IPS-20b (cell line): ENCODE data around the gene RAB26.

ENCODE experiments used
- H3K27ac ChIP-seq: one replicate; pipeline ENCODE4 v1.5.1; 2013; ENCODE audit warnings: low read length
- H3K27me3 ChIP-seq: 2 replicates; pipeline ENCODE4 v1.6.1; 2013; ENCODE audit warnings: mild to moderate bottlenecking, low read length, inconsistent platforms; ENCODE audit not compliant: insufficient read depth
- H3K36me3 ChIP-seq: 2 replicates; pipeline ENCODE4 v1.6.1; 2013; ENCODE audit warnings: low read depth, mild to moderate bottlenecking, inconsistent platforms, low read length, moderate library complexity; ENCODE audit not compliant: insufficient read depth
- H3K4me1 ChIP-seq: 2 replicates; pipeline ENCODE4 v1.6.1; 2013; ENCODE audit warnings: mild to moderate bottlenecking, control low read depth, inconsistent platforms, low read length, moderate library complexity; ENCODE audit not compliant: insufficient read depth
- H3K4me3 ChIP-seq: 2 replicates; pipeline ENCODE4 v1.5.1; 2013; ENCODE audit warnings: mild to moderate bottlenecking, low read length, inconsistent platforms
- H3K9ac ChIP-seq: 2 replicates; pipeline ENCODE4 v1.6.1; 2013; ENCODE audit warnings: low read depth, mild to moderate bottlenecking, inconsistent platforms, low read length, moderate library complexity
- H3K9me3 ChIP-seq: 2 replicates; pipeline ENCODE4 v1.6.1; 2013; ENCODE audit warnings: mild to moderate bottlenecking, low read depth, low read length, inconsistent platforms; ENCODE audit not compliant: insufficient read depth

The RAB26 gene

DNA sequence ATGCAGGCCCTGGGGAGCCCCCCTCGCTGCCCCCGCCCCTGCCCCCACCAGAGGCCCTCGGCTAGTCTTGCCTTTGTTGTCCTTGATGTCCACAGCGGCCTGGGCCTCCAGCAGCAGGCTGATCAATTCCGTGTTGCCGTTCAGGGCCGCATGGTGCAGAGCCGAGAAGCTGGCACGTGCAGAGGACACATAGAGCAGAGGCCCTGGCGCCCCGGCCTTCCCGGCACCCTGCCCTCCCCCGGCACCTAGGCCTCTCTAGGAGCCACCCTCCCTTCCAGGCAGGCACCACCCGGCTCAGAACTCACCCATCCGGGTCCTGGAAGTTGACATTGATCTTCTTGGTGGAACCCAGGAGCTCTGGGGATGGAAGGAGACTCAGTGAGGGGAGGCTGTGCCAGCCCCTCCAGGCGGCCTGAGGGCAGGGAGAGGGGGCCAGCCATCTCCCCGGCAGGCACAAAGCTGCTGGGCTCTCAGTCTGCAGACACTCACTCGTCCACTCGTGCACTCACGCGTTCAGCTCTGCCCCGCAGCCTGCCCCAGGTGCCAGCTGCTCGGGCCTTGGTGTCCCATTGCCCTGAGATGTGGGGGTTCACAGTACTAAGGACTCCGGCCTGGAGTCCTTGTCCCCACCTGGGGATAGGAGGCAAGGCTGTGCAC is 41.7 kb downstream of the RAB26 start:
- Histone ChIP-seq H3K4me1 (no peaks in the 10 kb centered on the region), H3K9ac (no peak overlapping the region), H3K4me3 (no peak overlapping the region), H3K9me3 (no peaks in the 10 kb centered on the region), H3K36me3 (no peaks in the 10 kb centered on the region), H3K27me3 (peaks cover 6% of the 10 kb centered on the region; the same call in 1 of the 2 replicates), H3K27ac (no peak overlapping the region)

DNA sequence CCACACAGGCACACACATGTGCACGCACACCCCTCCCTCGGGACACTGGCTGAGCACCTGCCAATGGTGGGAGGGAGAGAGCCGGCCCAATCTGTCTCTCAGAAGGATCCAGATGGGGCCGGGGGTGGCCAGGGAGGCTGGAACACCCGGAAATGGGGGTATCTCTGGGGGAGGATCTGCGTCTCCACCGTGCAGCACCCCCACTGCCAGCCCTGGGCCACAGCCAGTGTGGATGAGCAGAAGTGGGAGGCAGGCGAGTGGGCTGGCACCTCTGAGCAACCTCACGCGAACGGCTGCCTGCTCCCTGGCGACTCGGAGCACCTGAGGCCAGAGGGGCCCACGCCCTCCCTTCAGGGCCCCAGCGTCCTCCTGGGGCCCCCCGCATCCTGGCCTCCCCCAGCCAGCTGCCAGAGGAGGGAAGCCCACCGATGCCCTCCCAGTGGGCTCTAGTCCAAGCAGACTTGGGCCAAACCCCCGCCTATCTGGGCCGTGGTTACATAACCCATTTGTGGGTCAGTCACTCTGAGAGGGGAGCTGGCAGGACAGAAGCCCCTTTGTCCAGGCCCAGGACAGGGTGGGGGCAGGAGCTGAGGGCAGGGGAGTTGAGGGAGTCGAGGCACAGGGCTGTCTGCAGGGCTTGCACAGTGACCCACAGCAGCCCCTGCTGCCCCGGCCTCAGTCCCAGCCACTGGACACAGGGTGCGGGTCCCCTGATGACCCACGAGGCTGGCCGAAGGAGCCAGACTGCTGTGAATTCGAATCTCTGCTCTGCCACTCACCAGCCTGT is 42.4 kb downstream of the RAB26 start:
- Histone ChIP-seq H3K4me3 (no peak overlapping the region), H3K9ac (no peak overlapping the region), H3K27ac (no peak overlapping the region), H3K27me3 (peaks cover 13% of the 10 kb centered on the region), H3K4me1 (no peaks in the 10 kb centered on the region), H3K36me3 (no peaks in the 10 kb centered on the region), H3K9me3 (no peaks in the 10 kb centered on the region)

GRCh38 chr16:2191446-2191706 is 43.0 kb downstream of the RAB26 start:
- Histone ChIP-seq H3K27me3 (peaks cover 14% of the 10 kb centered on the region), H3K27ac (no peak overlapping the region), H3K4me3 (no peak overlapping the region), H3K9me3 (no peaks in the 10 kb centered on the region), H3K4me1 (no peaks in the 10 kb centered on the region), H3K9ac (no peak overlapping the region), H3K36me3 (no peaks in the 10 kb centered on the region)

- Histone ChIP-seq H3K27me3 (peaks cover 40% of the 10 kb centered on the region), H3K36me3 (no peaks in the 10 kb centered on the region), H3K9me3 (no peaks in the 10 kb centered on the region), H3K9ac (no peak overlapping the region), H3K4me1 (no peaks in the 10 kb centered on the region), H3K27ac (no peak overlapping the region), H3K4me3 (no peak overlapping the region)
These were observed 45.9 kb downstream of the RAB26 start for GRCh38 chr16:2194166-2194834.

DNA sequence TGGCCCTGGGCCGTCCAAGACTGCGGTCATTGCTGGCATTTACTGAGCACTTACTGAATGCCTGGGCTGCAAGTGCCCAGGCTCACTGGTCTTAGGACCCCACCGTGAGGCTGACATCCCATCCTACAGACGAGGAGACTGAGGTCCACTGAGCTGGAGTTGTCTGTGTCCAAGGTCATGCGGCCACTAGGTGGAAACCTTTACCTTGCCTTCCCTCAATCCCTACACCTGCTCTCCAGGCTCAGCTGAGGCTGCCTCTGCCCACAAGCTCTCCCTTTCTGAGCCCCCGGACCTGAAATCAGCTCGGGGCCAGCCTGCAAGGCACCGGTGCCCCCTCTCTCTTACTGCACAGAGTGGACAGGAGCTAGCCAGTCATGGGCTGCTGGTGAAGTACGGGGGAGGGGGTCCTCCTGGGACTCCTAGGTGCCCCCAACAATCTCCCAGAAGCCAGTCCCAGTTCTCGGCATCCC is 46.5 kb downstream of the RAB26 start:
- no peak overlapping the region for H3K27ac ChIP-seq
- H3K36me3 ChIP-seq, result no peaks in the 10 kb centered on the region
- peaks cover 46% of the 10 kb centered on the region for H3K27me3 ChIP-seq
- no peaks in the 10 kb centered on the region for H3K4me1 ChIP-seq
- H3K4me3 ChIP-seq, result peak overlapping the region; percentile 48; the same call in 1 of the 2 replicates
- H3K9me3 ChIP-seq, result no peaks in the 10 kb centered on the region
- no peak overlapping the region for H3K9ac ChIP-seq

DNA sequence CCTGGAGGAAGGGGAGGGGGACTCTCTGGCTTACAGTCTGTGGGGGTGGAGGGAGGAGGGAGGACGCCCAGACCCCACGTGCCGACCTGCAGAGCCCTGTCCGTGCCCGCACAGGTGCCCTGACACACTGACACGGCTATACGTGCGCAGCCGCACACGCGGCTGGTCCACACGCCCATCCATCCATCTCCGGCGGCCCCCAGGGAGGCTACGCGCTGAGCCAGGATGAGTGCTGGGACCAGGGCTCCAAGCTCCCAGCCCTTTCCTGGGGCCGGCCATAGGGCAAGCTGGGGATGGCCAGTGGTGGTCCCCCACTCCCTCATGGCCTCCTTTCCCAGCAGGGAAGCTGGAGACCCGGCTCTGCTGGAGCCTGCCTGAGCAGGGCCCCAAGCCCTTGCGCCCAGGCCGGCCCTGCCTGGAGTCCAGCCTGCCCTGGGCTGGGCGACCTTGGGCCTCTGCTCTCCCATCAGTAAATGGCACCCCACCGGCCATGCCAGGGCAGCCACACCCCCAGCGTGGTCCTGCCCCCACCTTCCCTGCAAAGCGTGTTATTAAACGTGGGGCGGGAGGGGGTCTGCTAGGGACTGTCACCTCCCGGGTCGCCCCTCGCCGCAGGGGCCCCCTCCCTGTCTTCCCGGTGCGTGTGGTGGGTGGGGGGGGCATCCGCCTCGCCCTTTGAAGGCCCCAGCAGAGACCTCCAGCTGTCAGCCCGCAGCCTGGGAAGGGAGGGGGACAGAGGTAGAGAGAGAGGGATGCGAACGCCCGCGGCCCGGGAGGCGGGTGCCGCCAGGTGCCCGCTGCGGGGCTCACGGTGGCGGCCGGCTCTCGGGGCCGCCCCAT is 47.1 kb downstream of the RAB26 start:
- H3K9ac ChIP-seq, result no peak overlapping the region
- no peaks in the 10 kb centered on the region for H3K4me1 ChIP-seq
- no peaks in the 10 kb centered on the region for H3K9me3 ChIP-seq
- peak overlapping the region; percentile 48; the same call in 1 of the 2 replicates for H3K4me3 ChIP-seq
- peaks cover 52% of the 10 kb centered on the region for H3K27me3 ChIP-seq
- no peaks in the 10 kb centered on the region for H3K36me3 ChIP-seq
- H3K27ac ChIP-seq, result no peak overlapping the region

- no peaks in the 10 kb centered on the region for H3K4me1 ChIP-seq
- H3K36me3 ChIP-seq, result no peaks in the 10 kb centered on the region
- H3K9ac ChIP-seq, result no peak within 1 kb of the TSS
These were observed 47.9 kb downstream of the RAB26 start, which contains the start of gene CASKIN1 for GRCh38 chr16:2196162-2196980. Gene CASKIN1, minus strand, starts transcription at chr16:2196605. Its CDS starts 173 bp downstream, at chr16:2196432.

DNA sequence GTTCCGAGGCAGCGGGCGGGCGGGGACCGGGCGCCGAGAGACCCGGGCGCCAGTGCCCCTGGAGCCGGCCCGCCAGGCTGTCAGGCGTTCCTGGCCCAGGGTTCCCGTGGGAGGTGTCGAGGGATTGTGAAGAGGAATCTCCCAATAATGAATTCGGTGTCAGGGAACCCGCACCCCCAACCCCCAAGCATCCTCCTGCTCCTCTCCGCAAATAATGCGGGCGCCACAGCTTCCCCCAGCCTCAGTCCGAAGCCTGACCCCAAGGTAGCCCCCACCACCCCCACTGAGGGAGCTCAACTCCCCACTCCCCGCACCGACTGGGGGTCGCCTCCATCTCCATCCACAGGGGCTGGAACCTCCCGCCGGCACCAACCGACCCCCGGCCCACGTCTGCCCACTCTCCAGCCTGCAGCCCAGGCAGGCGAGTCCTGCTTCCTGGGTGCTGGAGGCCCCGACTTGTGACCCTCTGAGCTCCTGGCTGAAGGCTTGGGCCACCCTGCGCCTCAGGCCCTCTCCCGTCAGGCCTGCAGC is 48.6 kb downstream of the RAB26 start:
- Histone ChIP-seq H3K27ac (no peak overlapping the region), H3K27me3 (peaks cover 61% of the 10 kb centered on the region), H3K36me3 (no peaks in the 10 kb centered on the region), H3K9me3 (no peaks in the 10 kb centered on the region), H3K4me1 (no peaks in the 10 kb centered on the region), H3K9ac (no peak overlapping the region), H3K4me3 (peak overlapping the region; percentile 51; the same call in 1 of the 2 replicates)

More at GRCh38 chr16:2196162-2196980, 47.9 kb downstream of the RAB26 start, which contains the start of gene CASKIN1:
- Histone ChIP-seq H3K27ac (no peak within 1 kb of the TSS), H3K4me3 (peak within 1 kb of the TSS; percentile 51; the same call in 1 of the 2 replicates), H3K27me3 (peaks cover 57% of the 10 kb centered on the region), H3K9me3 (no peaks in the 10 kb centered on the region)

DNA sequence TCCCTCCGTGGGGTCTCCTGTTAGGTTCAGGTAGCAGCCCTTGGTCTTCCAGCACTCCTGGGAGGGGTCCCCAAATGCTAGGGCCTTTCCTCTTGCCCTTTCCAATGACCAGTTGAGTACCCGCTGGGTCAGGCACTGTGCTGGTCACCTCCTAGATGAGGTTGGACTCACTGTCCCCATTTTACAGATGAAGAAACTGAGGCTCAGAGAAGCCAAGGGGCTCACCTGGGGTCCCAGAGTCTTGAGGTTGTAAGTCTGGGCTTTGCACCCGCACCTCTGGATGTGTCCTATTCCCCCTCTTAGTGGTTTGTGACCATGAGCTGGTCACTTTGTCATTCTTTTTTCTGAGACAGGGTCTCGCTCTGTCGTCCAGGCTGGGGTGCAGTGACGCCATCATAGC is 49.3 kb downstream of the RAB26 start:
- H3K27ac ChIP-seq, result no peak overlapping the region
- H3K27me3 ChIP-seq, result peaks cover 61% of the 10 kb centered on the region
- no peak overlapping the region for H3K9ac ChIP-seq
- no peak overlapping the region for H3K4me3 ChIP-seq
- H3K4me1 ChIP-seq, result no peaks in the 10 kb centered on the region
- no peaks in the 10 kb centered on the region for H3K36me3 ChIP-seq
- H3K9me3 ChIP-seq, result no peaks in the 10 kb centered on the region

GRCh38 chr16:2198283-2198682 is 49.9 kb downstream of the RAB26 start:
- Histone ChIP-seq H3K27ac (no peak overlapping the region), H3K4me3 (no peak overlapping the region), H3K9ac (no peak overlapping the region), H3K9me3 (no peaks in the 10 kb centered on the region), H3K27me3 (peaks cover 61% of the 10 kb centered on the region), H3K4me1 (no peaks in the 10 kb centered on the region), H3K36me3 (no peaks in the 10 kb centered on the region)
